ENCODE measurements around the gene SIPA1L3. TPM values are rescaled to one million over a fixed set of nuclear protein-coding genes. Genes with fewer than 3 reads are reported as not detected.
A peak's percentile ranks its signal among the peaks of the same experiment; 100 is the strongest.

Gene SIPA1L3
- total and polyA plus RNA-seq, 10 of the 15 experiments (the other 5 are each of a cell fraction or from before 2014, with no cell fraction given) = 0.24 to 66.2 (median 19.1) TPM

DNA sequence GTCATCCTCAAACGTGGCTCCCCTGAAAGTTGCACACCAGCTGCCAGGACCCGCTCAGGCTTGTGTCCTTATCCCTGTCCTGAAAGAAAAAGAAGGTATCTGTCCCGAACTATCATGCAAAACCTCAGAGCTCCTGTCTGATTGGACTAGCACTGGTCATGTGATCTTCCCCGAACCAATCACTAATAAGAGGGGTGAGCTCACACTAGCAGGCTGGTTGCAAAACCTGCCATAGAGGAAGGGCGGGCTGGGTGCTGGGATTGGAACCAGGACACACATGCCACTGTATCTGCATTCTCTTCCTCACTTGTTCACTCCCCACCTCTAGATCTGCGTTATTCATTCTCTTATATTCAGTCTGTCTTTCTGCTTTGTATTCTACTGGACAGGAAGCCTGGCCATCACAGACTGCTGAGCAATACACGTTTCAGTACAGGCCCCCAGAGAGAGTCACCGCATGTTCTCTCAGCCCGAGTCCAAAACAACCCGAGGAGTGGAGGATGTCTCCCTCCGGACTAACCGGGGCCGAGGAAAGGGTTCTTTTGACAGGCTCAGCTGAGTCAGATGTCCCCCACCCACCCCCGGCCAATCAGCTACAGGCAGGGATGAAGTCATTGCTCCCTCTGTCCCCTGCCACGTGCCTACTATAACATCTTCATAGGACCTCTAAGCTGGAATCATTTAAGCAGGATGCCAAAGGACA is 97.7 kb downstream of the SIPA1L3 start (continued):
- TF ChIP-seq, protein P1, sequence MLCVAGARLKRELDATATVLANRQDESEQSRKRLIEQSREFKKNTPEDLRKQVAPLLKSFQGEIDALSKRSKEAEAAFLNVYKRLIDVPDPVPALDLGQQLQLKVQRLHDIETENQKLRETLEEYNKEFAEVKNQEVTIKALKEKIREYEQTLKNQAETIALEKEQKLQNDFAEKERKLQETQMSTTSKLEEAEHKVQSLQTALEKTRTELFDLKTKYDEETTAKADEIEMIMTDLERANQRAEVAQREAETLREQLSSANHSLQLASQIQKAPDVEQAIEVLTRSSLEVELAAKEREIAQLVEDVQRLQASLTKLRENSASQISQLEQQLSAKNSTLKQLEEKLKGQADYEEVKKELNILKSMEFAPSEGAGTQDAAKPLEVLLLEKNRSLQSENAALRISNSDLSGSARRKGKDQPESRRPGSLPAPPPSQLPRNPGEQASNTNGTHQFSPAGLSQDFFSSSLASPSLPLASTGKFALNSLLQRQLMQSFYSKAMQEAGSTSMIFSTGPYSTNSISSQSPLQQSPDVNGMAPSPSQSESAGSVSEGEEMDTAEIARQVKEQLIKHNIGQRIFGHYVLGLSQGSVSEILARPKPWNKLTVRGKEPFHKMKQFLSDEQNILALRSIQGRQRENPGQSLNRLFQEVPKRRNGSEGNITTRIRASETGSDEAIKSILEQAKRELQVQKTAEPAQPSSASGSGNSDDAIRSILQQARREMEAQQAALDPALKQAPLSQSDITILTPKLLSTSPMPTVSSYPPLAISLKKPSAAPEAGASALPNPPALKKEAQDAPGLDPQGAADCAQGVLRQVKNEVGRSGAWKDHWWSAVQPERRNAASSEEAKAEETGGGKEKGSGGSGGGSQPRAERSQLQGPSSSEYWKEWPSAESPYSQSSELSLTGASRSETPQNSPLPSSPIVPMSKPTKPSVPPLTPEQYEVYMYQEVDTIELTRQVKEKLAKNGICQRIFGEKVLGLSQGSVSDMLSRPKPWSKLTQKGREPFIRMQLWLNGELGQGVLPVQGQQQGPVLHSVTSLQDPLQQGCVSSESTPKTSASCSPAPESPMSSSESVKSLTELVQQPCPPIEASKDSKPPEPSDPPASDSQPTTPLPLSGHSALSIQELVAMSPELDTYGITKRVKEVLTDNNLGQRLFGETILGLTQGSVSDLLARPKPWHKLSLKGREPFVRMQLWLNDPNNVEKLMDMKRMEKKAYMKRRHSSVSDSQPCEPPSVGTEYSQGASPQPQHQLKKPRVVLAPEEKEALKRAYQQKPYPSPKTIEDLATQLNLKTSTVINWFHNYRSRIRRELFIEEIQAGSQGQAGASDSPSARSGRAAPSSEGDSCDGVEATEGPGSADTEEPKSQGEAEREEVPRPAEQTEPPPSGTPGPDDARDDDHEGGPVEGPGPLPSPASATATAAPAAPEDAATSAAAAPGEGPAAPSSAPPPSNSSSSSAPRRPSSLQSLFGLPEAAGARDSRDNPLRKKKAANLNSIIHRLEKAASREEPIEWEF (IDR thresholded peaks at IDR 0.05; ENCODE audit: insufficient replicate concordance, low read depth, low read length) = no peak
- no peak for TF ChIP-seq STAT3 (IDR thresholded peaks at IDR 0.05; ENCODE audit: low read depth, low read length)
- peak; percentile 95 for TF ChIP-seq SP1 (IDR thresholded peaks at IDR 0.05; ENCODE audit: low read depth, low read length)
- no peak for TF ChIP-seq LARP7 (IDR thresholded peaks at IDR 0.05)
- TF ChIP-seq, protein P2, sequence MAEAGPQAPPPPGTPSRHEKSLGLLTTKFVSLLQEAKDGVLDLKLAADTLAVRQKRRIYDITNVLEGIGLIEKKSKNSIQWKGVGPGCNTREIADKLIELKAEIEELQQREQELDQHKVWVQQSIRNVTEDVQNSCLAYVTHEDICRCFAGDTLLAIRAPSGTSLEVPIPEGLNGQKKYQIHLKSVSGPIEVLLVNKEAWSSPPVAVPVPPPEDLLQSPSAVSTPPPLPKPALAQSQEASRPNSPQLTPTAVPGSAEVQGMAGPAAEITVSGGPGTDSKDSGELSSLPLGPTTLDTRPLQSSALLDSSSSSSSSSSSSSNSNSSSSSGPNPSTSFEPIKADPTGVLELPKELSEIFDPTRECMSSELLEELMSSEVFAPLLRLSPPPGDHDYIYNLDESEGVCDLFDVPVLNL (IDR thresholded peaks at IDR 0.05; ENCODE audit: low read depth, low read length) = no peak
- TF ChIP-seq, protein P3, sequence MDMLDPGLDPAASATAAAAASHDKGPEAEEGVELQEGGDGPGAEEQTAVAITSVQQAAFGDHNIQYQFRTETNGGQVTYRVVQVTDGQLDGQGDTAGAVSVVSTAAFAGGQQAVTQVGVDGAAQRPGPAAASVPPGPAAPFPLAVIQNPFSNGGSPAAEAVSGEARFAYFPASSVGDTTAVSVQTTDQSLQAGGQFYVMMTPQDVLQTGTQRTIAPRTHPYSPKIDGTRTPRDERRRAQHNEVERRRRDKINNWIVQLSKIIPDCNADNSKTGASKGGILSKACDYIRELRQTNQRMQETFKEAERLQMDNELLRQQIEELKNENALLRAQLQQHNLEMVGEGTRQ (IDR thresholded peaks at IDR 0.05; ENCODE audit: borderline replicate concordance, low read depth, low read length) = peak; percentile 86
- TF ChIP-seq, protein P4, sequence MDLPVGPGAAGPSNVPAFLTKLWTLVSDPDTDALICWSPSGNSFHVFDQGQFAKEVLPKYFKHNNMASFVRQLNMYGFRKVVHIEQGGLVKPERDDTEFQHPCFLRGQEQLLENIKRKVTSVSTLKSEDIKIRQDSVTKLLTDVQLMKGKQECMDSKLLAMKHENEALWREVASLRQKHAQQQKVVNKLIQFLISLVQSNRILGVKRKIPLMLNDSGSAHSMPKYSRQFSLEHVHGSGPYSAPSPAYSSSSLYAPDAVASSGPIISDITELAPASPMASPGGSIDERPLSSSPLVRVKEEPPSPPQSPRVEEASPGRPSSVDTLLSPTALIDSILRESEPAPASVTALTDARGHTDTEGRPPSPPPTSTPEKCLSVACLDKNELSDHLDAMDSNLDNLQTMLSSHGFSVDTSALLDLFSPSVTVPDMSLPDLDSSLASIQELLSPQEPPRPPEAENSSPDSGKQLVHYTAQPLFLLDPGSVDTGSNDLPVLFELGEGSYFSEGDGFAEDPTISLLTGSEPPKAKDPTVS (IDR thresholded peaks at IDR 0.05; ENCODE audit: low read depth, low read length) = no peak
- no peak for TF ChIP-seq HDAC2 (IDR thresholded peaks at IDR 0.05)
- TF ChIP-seq HDGF (IDR thresholded peaks at IDR 0.05) = no peak
- no peak for TF ChIP-seq RELA (IDR thresholded peaks at IDR 0.05; ENCODE audit: borderline replicate concordance, partially characterized antibody)
- TF ChIP-seq FOS (IDR thresholded peaks at IDR 0.05; ENCODE audit: borderline replicate concordance, extremely low read depth, insufficient read length) = peak; percentile 67
- peak; percentile 48 for TF ChIP-seq MEF2B (IDR thresholded peaks at IDR 0.05; ENCODE audit: partially characterized antibody, poor library complexity, severe bottlenecking)
- TF ChIP-seq BRCA1 (IDR thresholded peaks at IDR 0.05; ENCODE audit: low read depth, low read length) = no peak
- no peak for TF ChIP-seq MYC (IDR thresholded peaks at IDR 0.05; ENCODE audit: insufficient read depth, insufficient read length, insufficient replicate concordance, low read length, severe bottlenecking)
- TF ChIP-seq TCF12 (IDR thresholded peaks at IDR 0.05; ENCODE audit: low read depth, low read length) = no peak
- no peak for TF ChIP-seq RBBP5 (conservative IDR thresholded peaks at IDR 0.05)
- no peak for TF ChIP-seq NFXL1 (IDR thresholded peaks at IDR 0.05; ENCODE audit: borderline replicate concordance)
- TF ChIP-seq PML (IDR thresholded peaks at IDR 0.05; ENCODE audit: low read length) = peak; percentile 87
- no peak for TF ChIP-seq EP300 (IDR thresholded peaks at IDR 0.05; ENCODE audit: borderline replicate concordance in 1 of 2, control insufficient read depth in 1 of 2, low read depth in 2 of 2, low read length in 2 of 2)
- TF ChIP-seq ZSCAN29 (IDR thresholded peaks at IDR 0.05) = no peak; the same call in 1 of the 2 replicates
- TF ChIP-seq NR2C2 (IDR thresholded peaks at IDR 0.05; ENCODE audit: borderline replicate concordance, control insufficient read depth, insufficient read length, low read depth) = no peak

Measured in GM12878 (cell line).